ENCODE measurements around the gene SF3B1. TPM values are rescaled to one million over a fixed set of nuclear protein-coding genes. Genes with fewer than 3 reads are reported as not detected.
A peak's percentile ranks its signal among the peaks of the same experiment; 100 is the strongest.
"Not testable (repeated sequence)": the region's sequence is repeated elsewhere in the genome, so short reads cannot be mapped to it uniquely, and the experiment has no call there.

The SF3B1 gene
- total and polyA plus RNA-seq, 7 experiments from 2014 or later = 130 to 737 (median 439) TPM

DNA sequence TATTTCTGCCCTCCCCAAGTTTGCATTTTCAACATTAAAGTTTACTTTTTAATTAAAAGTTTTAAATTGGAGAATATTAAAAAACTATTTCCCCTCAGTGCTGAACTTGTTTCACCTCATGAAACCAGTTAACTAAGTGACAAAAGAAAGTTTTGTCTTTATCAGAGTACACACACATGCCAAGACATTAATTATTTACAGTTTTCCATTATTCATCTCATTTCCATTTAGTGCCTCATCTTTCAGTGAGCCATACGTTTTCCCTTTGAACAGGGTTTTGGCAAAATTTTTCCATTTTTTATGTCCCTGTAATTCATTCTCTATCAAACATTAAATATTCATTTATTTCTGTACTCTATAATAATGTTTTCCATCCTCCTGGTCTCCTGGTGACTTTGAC is 53.2 kb downstream of the SF3B1 start:
- no peak overlapping the region for H3K27ac Mint-ChIP-seq
- CTCF ChIA-PET = interaction anchor here (0.7 kb wide), 1 partner anchor 262 kb away, joined by 4 read pairs; no protein-coding TSS in a partner anchor
- peaks cover 0 to 17% (median 0%) of the 10 kb centered on the region in 5 donors for H3K27me3 Mint-ChIP-seq
- H3K27ac ChIP-seq (ENCODE audit: low read depth, low read length) = no peak overlapping the region
- no peak for ATAC-seq
- POLR2A ChIA-PET = no interaction called here
- peaks cover 8 to 33% (median 29%) of the 10 kb centered on the region in 7 donors for H3K4me1 Mint-ChIP-seq
- H3K9me3 ChIP-seq (ENCODE audit: control insufficient read depth in 2 of 3, low read length in 3 of 3) = no peaks in the 10 kb centered on the region
- peaks cover 0 to 1% (median 0%) of the 10 kb centered on the region in 11 donors for H3K9me3 Mint-ChIP-seq
- no peak overlapping the region for H3K4me3 Mint-ChIP-seq
- no peak overlapping the region for H3K4me3 ChIP-seq (ENCODE audit: low read length)
- H3K4me1 ChIP-seq (ENCODE audit: control insufficient read depth in 2 of 2, insufficient read depth in 2 of 2, low read length in 2 of 2) = peaks cover 0 to 6% of the 10 kb centered on the region in 2 donors
- H3K27me3 ChIP-seq (ENCODE audit: control insufficient read depth in 2 of 2, insufficient read depth in 2 of 2, low read length in 2 of 2) = no peaks in the 10 kb centered on the region
- H3K36me3 Mint-ChIP-seq = no peaks in the 10 kb centered on the region
- DNase-seq = no peak
- intact Hi-C loops (cut with micrococcal nuclease) = no loop called here
- no peaks in the 10 kb centered on the region for H3K36me3 ChIP-seq (ENCODE audit: control insufficient read depth in 2 of 3, insufficient read depth in 3 of 3, low read length in 3 of 3)

DNA sequence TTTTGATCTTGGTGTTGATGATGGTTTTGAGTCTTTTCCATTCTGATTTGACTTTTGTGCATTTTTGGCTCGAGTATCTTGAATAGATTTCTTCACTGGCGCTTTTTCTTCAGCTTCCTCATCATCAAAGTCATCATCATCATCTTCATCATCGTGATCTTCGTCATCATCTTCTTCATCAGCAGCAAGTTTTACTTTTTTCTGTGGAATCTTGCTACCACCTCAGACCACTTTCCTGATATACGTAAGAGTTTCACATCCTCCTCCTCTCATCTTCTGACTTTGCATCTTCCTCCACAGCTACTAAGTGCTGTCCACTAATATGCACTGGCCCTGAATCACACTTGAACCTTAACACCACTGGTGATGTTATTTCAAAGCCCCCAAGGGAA is 54.9 kb downstream of the SF3B1 start:
- H3K27ac ChIP-seq (ENCODE audit: low read depth, low read length); H3K4me1 ChIP-seq (ENCODE audit: control insufficient read depth in 2 of 2, insufficient read depth in 2 of 2, low read length in 2 of 2); H3K9me3 Mint-ChIP-seq; DNase-seq; H3K9me3 ChIP-seq (ENCODE audit: control insufficient read depth in 2 of 3, low read length in 3 of 3); H3K36me3 ChIP-seq (ENCODE audit: control insufficient read depth in 2 of 3, insufficient read depth in 3 of 3, low read length in 3 of 3); H3K27me3 ChIP-seq (ENCODE audit: control insufficient read depth in 2 of 2, insufficient read depth in 2 of 2, low read length in 2 of 2); POLR2A ChIA-PET; H3K4me3 ChIP-seq (ENCODE audit: low read length); H3K27ac Mint-ChIP-seq; H3K36me3 Mint-ChIP-seq; ATAC-seq; H3K4me3 Mint-ChIP-seq: not testable (repeated sequence)
- peaks cover 10 to 31% (median 28%) of the 10 kb centered on the region in 7 donors for H3K4me1 Mint-ChIP-seq
- peaks cover 0 to 14% (median 0%) of the 10 kb centered on the region in 5 donors for H3K27me3 Mint-ChIP-seq
- CTCF ChIA-PET = interaction anchor here (0.6 to 1.7 kb wide), 3 partner anchors 63 to 267 kb away, joined by 3 to 5 read pairs (median 4); no protein-coding TSS in a partner anchor
- intact Hi-C loops (cut with micrococcal nuclease) = loop anchor here (2.0 to 10.0 kb wide), 5 partner anchors 68 to 1081 kb away; partner anchors contain the start of gene ANKRD44 (in 1 of the 2)

- intact Hi-C loops (cut with micrococcal nuclease) = loop anchor here (2.0 to 10.0 kb wide), 5 partner anchors 67 to 1081 kb away; partner anchors contain the start of gene ANKRD44 (in 1 of the 2)
- H3K27ac ChIP-seq (ENCODE audit: low read depth, low read length); H3K36me3 ChIP-seq (ENCODE audit: control insufficient read depth in 2 of 3, insufficient read depth in 3 of 3, low read length in 3 of 3); H3K4me3 ChIP-seq (ENCODE audit: low read length); H3K4me3 Mint-ChIP-seq; DNase-seq; ATAC-seq; H3K27me3 ChIP-seq (ENCODE audit: control insufficient read depth in 2 of 2, insufficient read depth in 2 of 2, low read length in 2 of 2); H3K4me1 ChIP-seq (ENCODE audit: control insufficient read depth in 2 of 2, insufficient read depth in 2 of 2, low read length in 2 of 2); POLR2A ChIA-PET; H3K9me3 Mint-ChIP-seq; H3K9me3 ChIP-seq (ENCODE audit: control insufficient read depth in 2 of 3, low read length in 3 of 3); H3K36me3 Mint-ChIP-seq: not testable (repeated sequence)
- CTCF ChIA-PET = interaction anchor here (0.6 to 5.0 kb wide), 5 partner anchors 63 to 292 kb away, joined by 3 to 38 read pairs (median 5); no protein-coding TSS in a partner anchor
- peaks cover 8 to 28% (median 23%) of the 10 kb centered on the region in 7 donors for H3K4me1 Mint-ChIP-seq
- H3K27me3 Mint-ChIP-seq = peaks cover 0 to 13% (median 0%) of the 10 kb centered on the region in 5 donors
- peak overlapping the region in 1 of 9 donors; percentile 62 for H3K27ac Mint-ChIP-seq
Measured at GRCh38 chr2:197379308-197379917, 55.4 kb downstream of the SF3B1 start.

DNA sequence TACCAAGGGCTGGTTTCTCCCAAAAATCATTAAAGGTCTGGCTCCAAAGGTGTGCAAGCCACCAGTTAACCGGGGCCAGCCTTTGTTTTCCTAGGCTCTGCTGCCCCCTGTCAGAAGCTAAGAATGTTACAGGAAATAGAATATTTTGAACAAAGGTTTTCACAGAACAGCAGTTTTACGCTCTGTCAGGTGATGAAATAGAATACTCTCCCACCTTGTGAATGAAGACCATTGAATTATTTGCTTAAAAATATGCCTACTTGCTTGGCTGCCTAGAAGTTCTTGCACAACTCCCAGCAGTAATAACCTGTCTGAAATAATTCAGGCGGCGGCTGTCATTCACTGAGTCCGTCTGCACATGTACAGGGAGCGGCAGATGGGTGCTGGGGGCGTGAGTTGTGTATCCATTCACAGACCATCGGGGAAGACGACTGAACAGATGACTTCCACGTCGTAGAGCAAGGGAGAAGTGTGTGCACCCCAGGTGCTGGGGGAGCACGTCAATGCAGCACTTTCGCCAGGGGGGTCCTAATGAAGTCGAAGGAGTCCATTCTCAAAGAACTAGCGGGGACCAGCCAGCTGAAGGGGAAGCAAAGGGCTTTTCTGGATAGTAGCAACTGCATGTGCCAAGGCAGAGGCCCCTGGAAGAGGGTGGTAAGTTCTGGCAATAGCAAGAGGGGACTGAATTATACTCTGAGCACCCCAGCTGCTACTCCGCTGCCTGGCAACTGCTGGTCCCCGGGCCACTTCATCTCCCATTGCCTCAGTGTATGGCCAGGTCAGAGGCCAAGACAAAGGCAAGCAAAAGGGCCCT is 56.1 kb downstream of the SF3B1 start:
- intact Hi-C loops (cut with micrococcal nuclease) = loop anchor here (1.0 to 10.0 kb wide), 11 partner anchors 51 to 1080 kb away; partner anchors contain the start of gene ANKRD44 (in 1 of the 2)
- H3K36me3 Mint-ChIP-seq = no peaks in the 10 kb centered on the region
- no peak overlapping the region for H3K4me3 ChIP-seq (ENCODE audit: low read length)
- H3K36me3 ChIP-seq (ENCODE audit: control insufficient read depth in 2 of 3, insufficient read depth in 3 of 3, low read length in 3 of 3) = no peaks in the 10 kb centered on the region
- peak overlapping the region in 2 of 9 donors; percentile 45 to 75 for H3K27ac Mint-ChIP-seq
- peaks cover 9 to 27% (median 16%) of the 10 kb centered on the region in 7 donors for H3K4me1 Mint-ChIP-seq
- H3K4me3 Mint-ChIP-seq = peak overlapping the region in 2 of 10 donors; percentile 21 to 47
- ATAC-seq = peak; percentile 83
- POLR2A ChIA-PET = interaction anchor here (0.7 to 1.1 kb wide), 5 partner anchors 21 to 265 kb away, joined by 3 to 7 read pairs (median 3); no protein-coding TSS in a partner anchor
- H3K9me3 Mint-ChIP-seq = no peaks in the 10 kb centered on the region
- H3K27me3 ChIP-seq (ENCODE audit: control insufficient read depth in 2 of 2, insufficient read depth in 2 of 2, low read length in 2 of 2) = no peaks in the 10 kb centered on the region
- DNase-seq = peak; percentile 26 to 72 (median 61)
- peaks cover 0 to 12% (median 0%) of the 10 kb centered on the region in 5 donors for H3K27me3 Mint-ChIP-seq
- CTCF ChIA-PET = interaction anchor here (0.7 to 5.0 kb wide), 12 partner anchors 55 to 367 kb away, joined by 3 to 38 read pairs (median 4); no protein-coding TSS in a partner anchor
- H3K9me3 ChIP-seq (ENCODE audit: control insufficient read depth in 2 of 3, low read length in 3 of 3) = no peaks in the 10 kb centered on the region
- no peak overlapping the region for H3K27ac ChIP-seq (ENCODE audit: low read depth, low read length)
- peaks cover 0 to 6% of the 10 kb centered on the region in 2 donors for H3K4me1 ChIP-seq (ENCODE audit: control insufficient read depth in 2 of 2, insufficient read depth in 2 of 2, low read length in 2 of 2)

DNA sequence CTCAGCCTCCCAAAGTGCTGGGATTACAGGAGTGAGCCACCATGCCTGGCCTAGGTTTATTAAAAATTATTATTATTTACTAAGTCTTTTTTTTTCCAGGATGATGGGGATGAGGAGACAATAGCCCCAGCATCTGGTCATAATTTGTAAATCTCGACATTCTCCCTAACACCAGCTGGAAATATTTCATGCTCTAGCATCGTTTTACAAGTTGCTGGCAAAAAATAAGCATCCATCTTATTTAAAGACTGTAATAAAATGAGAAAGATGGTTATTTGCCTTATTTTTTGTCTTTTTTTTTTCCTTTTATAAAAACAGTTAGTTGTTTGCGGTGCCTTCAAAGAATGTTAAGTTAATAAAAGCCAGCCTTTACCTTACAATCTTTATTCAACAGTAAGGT is 56.7 kb downstream of the SF3B1 start:
- H3K9me3 Mint-ChIP-seq = no peaks in the 10 kb centered on the region
- no peaks in the 10 kb centered on the region for H3K36me3 ChIP-seq (ENCODE audit: control insufficient read depth in 2 of 3, insufficient read depth in 3 of 3, low read length in 3 of 3)
- H3K4me1 Mint-ChIP-seq = peaks cover 9 to 24% (median 14%) of the 10 kb centered on the region in 7 donors
- POLR2A ChIA-PET = interaction anchor here (0.7 to 1.1 kb wide), 5 partner anchors 20 to 265 kb away, joined by 3 to 7 read pairs (median 3); no protein-coding TSS in a partner anchor
- H3K9me3 ChIP-seq (ENCODE audit: control insufficient read depth in 2 of 3, low read length in 3 of 3) = no peaks in the 10 kb centered on the region
- no peaks in the 10 kb centered on the region for H3K36me3 Mint-ChIP-seq
- no peak overlapping the region for H3K27ac Mint-ChIP-seq
- H3K4me1 ChIP-seq (ENCODE audit: control insufficient read depth in 2 of 2, insufficient read depth in 2 of 2, low read length in 2 of 2) = peaks cover 0 to 6% of the 10 kb centered on the region in 2 donors
- DNase-seq (no peak), ATAC-seq (no peak)
- intact Hi-C loops (cut with micrococcal nuclease) = loop anchor here (1.0 to 10.0 kb wide), 11 partner anchors 51 to 1079 kb away; partner anchors contain the start of gene ANKRD44 (in 1 of the 2)
- H3K27me3 Mint-ChIP-seq = peaks cover 0 to 9% (median 0%) of the 10 kb centered on the region in 5 donors
- H3K27ac ChIP-seq (ENCODE audit: low read depth, low read length) = no peak overlapping the region
- H3K4me3 ChIP-seq (ENCODE audit: low read length) = no peak overlapping the region
- CTCF ChIA-PET = interaction anchor here (0.7 to 5.0 kb wide), 11 partner anchors 50 to 366 kb away, joined by 3 to 38 read pairs (median 4); no protein-coding TSS in a partner anchor
- H3K4me3 Mint-ChIP-seq = peak overlapping the region in 1 of 10 donors; percentile 47
- H3K27me3 ChIP-seq (ENCODE audit: control insufficient read depth in 2 of 2, insufficient read depth in 2 of 2, low read length in 2 of 2) = no peaks in the 10 kb centered on the region

DNA sequence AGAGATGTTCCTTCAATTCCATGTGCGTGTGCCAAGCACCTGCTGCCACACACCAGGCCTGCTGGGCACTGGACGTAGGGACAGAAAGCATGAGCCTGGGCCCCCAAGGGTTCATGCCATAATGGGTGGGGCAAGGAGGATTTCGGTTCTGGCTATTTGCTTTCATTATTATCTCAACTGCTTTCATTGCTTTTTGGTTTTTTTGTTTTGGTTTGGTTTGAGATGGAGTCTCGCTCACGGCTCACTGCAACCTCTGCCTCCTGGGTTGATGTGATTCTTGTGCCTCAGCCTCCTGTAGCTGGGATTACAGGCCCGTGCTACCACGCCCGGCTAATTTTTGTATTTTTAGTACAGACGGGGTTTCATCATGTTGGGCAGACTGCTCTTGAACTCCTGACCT is 57.2 kb downstream of the SF3B1 start:
- no peaks in the 10 kb centered on the region for H3K27me3 ChIP-seq (ENCODE audit: control insufficient read depth in 2 of 2, insufficient read depth in 2 of 2, low read length in 2 of 2)
- no peaks in the 10 kb centered on the region for H3K36me3 ChIP-seq (ENCODE audit: control insufficient read depth in 2 of 3, insufficient read depth in 3 of 3, low read length in 3 of 3)
- H3K4me1 ChIP-seq (ENCODE audit: control insufficient read depth in 2 of 2, insufficient read depth in 2 of 2, low read length in 2 of 2) = peaks cover 0 to 6% of the 10 kb centered on the region in 2 donors
- Mint-ChIP-seq H3K4me3 (no peak overlapping the region), H3K27ac (peak overlapping the region in 2 of 9 donors; percentile 27 to 48), H3K36me3 (no peaks in the 10 kb centered on the region), H3K4me1 (peaks cover 9 to 24% (median 14%) of the 10 kb centered on the region in 7 donors), H3K9me3 (no peaks in the 10 kb centered on the region), H3K27me3 (peaks cover 0 to 9% (median 0%) of the 10 kb centered on the region in 5 donors)
- H3K27ac ChIP-seq (ENCODE audit: low read depth, low read length) = no peak overlapping the region
- ATAC-seq (no peak), DNase-seq (no peak)
- no peak overlapping the region for H3K4me3 ChIP-seq (ENCODE audit: low read length)
- CTCF ChIA-PET = interaction anchor here (0.6 to 5.0 kb wide), 15 partner anchors 19 to 650 kb away, joined by 3 to 38 read pairs (median 4); no protein-coding TSS in a partner anchor
- POLR2A ChIA-PET = interaction anchor here (0.7 to 0.9 kb wide), 2 partner anchors 20 to 186 kb away, joined by 3 to 7 read pairs; no protein-coding TSS in a partner anchor
- intact Hi-C loops (cut with micrococcal nuclease) = loop anchor here (1.0 to 10.0 kb wide), 11 partner anchors 50 to 1079 kb away; partner anchors contain the start of gene ANKRD44 (in 1 of the 2)
- no peaks in the 10 kb centered on the region for H3K9me3 ChIP-seq (ENCODE audit: control insufficient read depth in 2 of 3, low read length in 3 of 3)

Data from naive thymus-derived CD4-positive, alpha-beta T cell (primary cell).